ENCODE measurements around the gene DPEP2NB.

DNA sequence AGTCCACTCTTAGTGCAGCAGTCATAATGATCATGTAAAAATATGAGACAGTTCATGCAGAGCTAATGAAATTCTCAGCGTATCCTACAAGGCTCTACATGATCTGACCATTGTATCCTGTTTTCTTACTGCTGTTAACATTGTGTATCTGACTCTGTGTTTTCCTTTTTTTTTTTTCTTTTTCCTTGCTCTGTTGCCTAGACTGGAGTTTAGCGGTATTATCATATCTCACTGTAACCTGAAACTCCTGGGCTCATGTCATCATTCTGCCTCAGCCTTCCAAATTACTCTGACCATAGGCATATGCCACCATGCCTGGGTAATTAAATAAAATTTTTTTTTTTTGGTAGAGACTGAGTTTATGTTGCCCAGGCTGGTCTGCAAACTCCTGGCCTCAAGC, 19.5 kb upstream of the DPEP2NB start:
- TF ChIP-seq EZH2 (IDR thresholded peaks at IDR 0.05) (no peak), POLR2AphosphoS5 (IDR thresholded peaks at IDR 0.05; ENCODE audit: borderline replicate concordance, low read depth, low read length) (no peak)

Data from SK-N-MC (cell line).